ENCODE data around the gene PGAM2.

Gene PGAM2

GRCh38 chr7:44086627-44087026 is 21.3 kb upstream of the PGAM2 start:
- Histone ChIP-seq H2AFZ (ENCODE audit: low read length) (no peak overlapping the region), H3K9me2 (replicated peaks; ENCODE audit: low read depth, low read length) (no peaks in the 10 kb centered on the region), H3K4me1 (ENCODE audit: insufficient read depth, low read length, poor library complexity, severe bottlenecking) (peaks cover 43% of the 10 kb centered on the region), H3K36me3 (ENCODE audit: insufficient read depth, low read length) (no peaks in the 10 kb centered on the region), H3F3A (ENCODE audit: low read depth) (peaks cover 3% of the 10 kb centered on the region; the same call in 1 of the 2 replicates), H3K4me3 (ENCODE audit: low read length, poor library complexity, severe bottlenecking) (no peak overlapping the region), H4K20me1 (ENCODE audit: insufficient read depth, low read length, poor library complexity, severe bottlenecking) (no peaks in the 10 kb centered on the region), H3K4me2 (ENCODE audit: low read depth, low read length, poor library complexity, severe bottlenecking) (no peak overlapping the region), H3K27me3 (ENCODE audit: insufficient read depth, low read length, poor library complexity, severe bottlenecking) (no peaks in the 10 kb centered on the region), H3K79me2 (ENCODE audit: insufficient read depth, low read length) (peaks cover 5% of the 10 kb centered on the region), H3K9me3 (ENCODE audit: insufficient read depth, low read depth, low read length) (no peaks in the 10 kb centered on the region), H3K9ac (ENCODE audit: low read depth, low read length, poor library complexity, severe bottlenecking) (no peak overlapping the region)
- TF ChIP-seq EZH2phosphoT487 (IDR thresholded peaks at IDR 0.05; ENCODE audit: borderline replicate concordance), result no peak

GRCh38 chr7:44085546-44085945 is 20.2 kb upstream of the PGAM2 start:
- Histone ChIP-seq H3K79me2 (ENCODE audit: insufficient read depth, low read length) (peaks cover 16% of the 10 kb centered on the region), H3K27me3 (ENCODE audit: insufficient read depth, low read length, poor library complexity, severe bottlenecking) (no peaks in the 10 kb centered on the region), H3F3A (ENCODE audit: low read depth) (peaks cover 3% of the 10 kb centered on the region; the same call in 1 of the 2 replicates), H2AFZ (ENCODE audit: low read length) (no peak overlapping the region), H3K4me3 (ENCODE audit: low read length, poor library complexity, severe bottlenecking) (no peak overlapping the region), H3K36me3 (ENCODE audit: insufficient read depth, low read length) (no peaks in the 10 kb centered on the region), H4K20me1 (ENCODE audit: insufficient read depth, low read length, poor library complexity, severe bottlenecking) (peaks cover 7% of the 10 kb centered on the region), H3K9ac (ENCODE audit: low read depth, low read length, poor library complexity, severe bottlenecking) (no peak overlapping the region), H3K4me1 (ENCODE audit: insufficient read depth, low read length, poor library complexity, severe bottlenecking) (peaks cover 53% of the 10 kb centered on the region), H3K9me2 (replicated peaks; ENCODE audit: low read depth, low read length) (no peaks in the 10 kb centered on the region), H3K4me2 (ENCODE audit: low read depth, low read length, poor library complexity, severe bottlenecking) (no peak overlapping the region), H3K9me3 (ENCODE audit: insufficient read depth, low read depth, low read length) (no peaks in the 10 kb centered on the region)
- TF ChIP-seq, protein P1, sequence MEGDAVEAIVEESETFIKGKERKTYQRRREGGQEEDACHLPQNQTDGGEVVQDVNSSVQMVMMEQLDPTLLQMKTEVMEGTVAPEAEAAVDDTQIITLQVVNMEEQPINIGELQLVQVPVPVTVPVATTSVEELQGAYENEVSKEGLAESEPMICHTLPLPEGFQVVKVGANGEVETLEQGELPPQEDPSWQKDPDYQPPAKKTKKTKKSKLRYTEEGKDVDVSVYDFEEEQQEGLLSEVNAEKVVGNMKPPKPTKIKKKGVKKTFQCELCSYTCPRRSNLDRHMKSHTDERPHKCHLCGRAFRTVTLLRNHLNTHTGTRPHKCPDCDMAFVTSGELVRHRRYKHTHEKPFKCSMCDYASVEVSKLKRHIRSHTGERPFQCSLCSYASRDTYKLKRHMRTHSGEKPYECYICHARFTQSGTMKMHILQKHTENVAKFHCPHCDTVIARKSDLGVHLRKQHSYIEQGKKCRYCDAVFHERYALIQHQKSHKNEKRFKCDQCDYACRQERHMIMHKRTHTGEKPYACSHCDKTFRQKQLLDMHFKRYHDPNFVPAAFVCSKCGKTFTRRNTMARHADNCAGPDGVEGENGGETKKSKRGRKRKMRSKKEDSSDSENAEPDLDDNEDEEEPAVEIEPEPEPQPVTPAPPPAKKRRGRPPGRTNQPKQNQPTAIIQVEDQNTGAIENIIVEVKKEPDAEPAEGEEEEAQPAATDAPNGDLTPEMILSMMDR (conservative IDR thresholded peaks at IDR 0.05; ENCODE audit: low read length), result peak; percentile 72
- no peak for TF ChIP-seq EZH2phosphoT487 (IDR thresholded peaks at IDR 0.05; ENCODE audit: borderline replicate concordance)

GRCh38 chr7:44084701-44085100 is 19.3 kb upstream of the PGAM2 start:
- Histone ChIP-seq H3K4me3 (ENCODE audit: low read length, poor library complexity, severe bottlenecking) (no peak overlapping the region), H3K79me2 (ENCODE audit: insufficient read depth, low read length) (peaks cover 25% of the 10 kb centered on the region), H2AFZ (ENCODE audit: low read length) (no peak overlapping the region), H3K9ac (ENCODE audit: low read depth, low read length, poor library complexity, severe bottlenecking) (peak overlapping the region; percentile 34), H4K20me1 (ENCODE audit: insufficient read depth, low read length, poor library complexity, severe bottlenecking) (peaks cover 9% of the 10 kb centered on the region), H3F3A (ENCODE audit: low read depth) (peaks cover 3% of the 10 kb centered on the region; the same call in 1 of the 2 replicates), H3K9me2 (replicated peaks; ENCODE audit: low read depth, low read length) (no peaks in the 10 kb centered on the region), H3K27me3 (ENCODE audit: insufficient read depth, low read length, poor library complexity, severe bottlenecking) (no peaks in the 10 kb centered on the region), H3K4me1 (ENCODE audit: insufficient read depth, low read length, poor library complexity, severe bottlenecking) (peaks cover 61% of the 10 kb centered on the region), H3K36me3 (ENCODE audit: insufficient read depth, low read length) (no peaks in the 10 kb centered on the region), H3K9me3 (ENCODE audit: insufficient read depth, low read depth, low read length) (no peaks in the 10 kb centered on the region), H3K4me2 (ENCODE audit: low read depth, low read length, poor library complexity, severe bottlenecking) (no peak overlapping the region)
- TF ChIP-seq, protein P1 (conservative IDR thresholded peaks at IDR 0.05; ENCODE audit: low read length), result no peak
- TF ChIP-seq EZH2phosphoT487 (IDR thresholded peaks at IDR 0.05; ENCODE audit: borderline replicate concordance), result no peak

DNA sequence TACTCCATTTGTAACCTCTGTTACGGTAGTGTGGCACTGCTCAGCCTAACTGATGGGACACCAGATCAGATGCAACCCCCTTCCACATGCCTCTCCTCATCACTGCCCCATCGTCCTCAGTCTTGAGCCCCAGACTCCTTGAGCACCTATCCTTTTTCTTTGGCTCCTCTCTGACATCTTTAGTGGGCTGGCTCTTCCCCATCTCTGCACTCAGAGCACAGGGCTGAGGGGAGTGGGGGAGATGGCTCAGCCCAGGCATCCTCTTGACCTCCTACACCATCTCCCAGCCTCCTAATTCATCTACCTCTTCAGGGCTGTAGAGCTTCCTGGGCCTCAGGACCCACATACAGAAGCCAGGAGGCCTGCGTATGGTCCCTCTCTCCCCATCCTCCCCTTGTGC is 18.4 kb upstream of the PGAM2 start:
- Histone ChIP-seq H3F3A (ENCODE audit: low read depth) (peaks cover 3% of the 10 kb centered on the region; the same call in 1 of the 2 replicates), H3K9ac (ENCODE audit: low read depth, low read length, poor library complexity, severe bottlenecking) (peak overlapping the region; percentile 73), H2AFZ (ENCODE audit: low read length) (no peak overlapping the region), H3K4me3 (ENCODE audit: low read length, poor library complexity, severe bottlenecking) (no peak overlapping the region), H3K4me1 (ENCODE audit: insufficient read depth, low read length, poor library complexity, severe bottlenecking) (peaks cover 67% of the 10 kb centered on the region), H3K9me3 (ENCODE audit: insufficient read depth, low read depth, low read length) (no peaks in the 10 kb centered on the region), H3K4me2 (ENCODE audit: low read depth, low read length, poor library complexity, severe bottlenecking) (peak overlapping the region; percentile 85), H3K27me3 (ENCODE audit: insufficient read depth, low read length, poor library complexity, severe bottlenecking) (no peaks in the 10 kb centered on the region), H4K20me1 (ENCODE audit: insufficient read depth, low read length, poor library complexity, severe bottlenecking) (peaks cover 9% of the 10 kb centered on the region), H3K79me2 (ENCODE audit: insufficient read depth, low read length) (peaks cover 33% of the 10 kb centered on the region), H3K36me3 (ENCODE audit: insufficient read depth, low read length) (peaks cover 4% of the 10 kb centered on the region; the same call in 1 of the 2 replicates), H3K9me2 (replicated peaks; ENCODE audit: low read depth, low read length) (no peaks in the 10 kb centered on the region)
- TF ChIP-seq, protein P1 (conservative IDR thresholded peaks at IDR 0.05; ENCODE audit: low read length), result no peak
- no peak for TF ChIP-seq EZH2phosphoT487 (IDR thresholded peaks at IDR 0.05; ENCODE audit: borderline replicate concordance)
